Measurements from ENCODE around the gene TCHHL1. TPM values are rescaled to one million over a fixed set of nuclear protein-coding genes. Genes with fewer than 3 reads are reported as not detected.
"Not testable (repeated sequence)": the region's sequence is repeated elsewhere in the genome, so short reads cannot be mapped to it uniquely, and the experiment has no call there.

TCHHL1 gene
- polyA plus RNA-seq, 3 donors from 2014 or later, result not detected

GRCh38 chr1:152109231-152109997 lies 20.6 kb upstream of the TCHHL1 start:
- Mint-ChIP-seq H3K4me1 (peaks cover 0 to 2% of the 10 kb centered on the region in 2 donors), H3K27ac (no peak overlapping the region), H3K4me3 (no peak overlapping the region), H3K36me3 (peaks cover 0 to 4% (median 0%) of the 10 kb centered on the region in 3 donors), H3K27me3 (ENCODE audit: low read depth in 3 of 3) (peaks cover 8 to 29% (median 12%) of the 10 kb centered on the region in 3 donors), H3K9me3 (peaks cover 0 to 2% (median 0%) of the 10 kb centered on the region in 6 donors)
- no peak for DNase-seq

GRCh38 chr1:152108882-152109222 lies 20.0 kb upstream of the TCHHL1 start:
- Mint-ChIP-seq H3K9me3 (peaks cover 0 to 2% (median 0%) of the 10 kb centered on the region in 6 donors), H3K27me3 (ENCODE audit: low read depth in 3 of 3) (peaks cover 8 to 28% (median 11%) of the 10 kb centered on the region in 3 donors), H3K4me1 (peaks cover 0 to 2% of the 10 kb centered on the region in 2 donors), H3K4me3 (no peak overlapping the region), H3K27ac (no peak overlapping the region), H3K36me3 (peaks cover 0 to 4% (median 0%) of the 10 kb centered on the region in 3 donors)
- no peak for DNase-seq

DNA sequence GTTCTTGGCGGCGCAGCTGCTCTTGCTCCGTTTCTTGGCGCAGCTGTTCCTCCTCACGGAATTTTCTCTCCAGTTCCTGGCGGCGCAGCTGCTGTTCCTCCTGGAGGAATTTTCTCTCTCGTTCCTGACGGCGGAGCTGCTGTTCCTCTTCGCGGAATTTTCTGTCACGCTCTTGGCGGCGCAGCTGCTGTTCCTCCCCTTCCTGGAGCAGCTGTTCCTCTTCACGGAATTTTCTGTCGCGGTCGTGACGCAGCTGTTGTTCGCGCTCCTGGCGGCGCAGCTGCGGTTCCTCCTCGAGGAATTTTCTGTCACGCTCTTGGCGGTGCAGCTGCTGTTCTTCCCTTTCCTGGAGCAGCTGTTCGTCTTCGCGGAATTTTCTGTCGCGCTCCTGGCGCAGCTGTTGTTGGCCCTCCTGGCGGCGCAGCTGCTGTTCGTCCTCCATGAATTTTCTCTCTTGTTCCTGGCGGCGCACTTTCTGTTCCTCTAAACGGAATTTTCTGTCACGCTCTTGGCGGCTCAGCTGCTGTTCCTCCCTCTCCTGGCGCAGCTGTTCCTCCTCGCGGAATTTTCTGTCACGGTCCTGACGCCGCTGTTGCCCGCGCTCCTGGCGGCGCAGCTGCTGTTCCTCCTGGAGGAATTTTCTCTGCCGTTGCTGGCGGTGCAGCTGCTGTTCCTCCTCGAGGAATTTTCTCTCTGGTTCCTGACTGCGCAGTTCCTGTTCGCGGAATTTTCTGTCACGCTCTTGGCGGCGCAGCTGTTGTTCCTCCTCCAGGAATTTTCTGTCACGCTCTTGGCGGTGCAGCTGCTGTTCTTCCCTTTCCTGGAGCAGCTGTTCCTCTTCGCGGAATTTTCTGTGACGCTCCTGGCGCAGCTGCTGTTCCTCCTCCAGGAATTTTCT lies 19.4 kb upstream of the TCHHL1 start:
- Mint-ChIP-seq H3K4me1 (peaks cover 0 to 2% of the 10 kb centered on the region in 2 donors), H3K4me3 (peak overlapping the region in 1 of 5 donors; percentile 52), H3K27me3 (ENCODE audit: low read depth in 3 of 3) (peaks cover 8 to 28% (median 11%) of the 10 kb centered on the region in 3 donors), H3K9me3 (peaks cover 0 to 2% (median 0%) of the 10 kb centered on the region in 6 donors), H3K36me3 (peaks cover 0 to 4% (median 0%) of the 10 kb centered on the region in 3 donors), H3K27ac (no peak overlapping the region)
- DNase-seq, result no peak

DNA sequence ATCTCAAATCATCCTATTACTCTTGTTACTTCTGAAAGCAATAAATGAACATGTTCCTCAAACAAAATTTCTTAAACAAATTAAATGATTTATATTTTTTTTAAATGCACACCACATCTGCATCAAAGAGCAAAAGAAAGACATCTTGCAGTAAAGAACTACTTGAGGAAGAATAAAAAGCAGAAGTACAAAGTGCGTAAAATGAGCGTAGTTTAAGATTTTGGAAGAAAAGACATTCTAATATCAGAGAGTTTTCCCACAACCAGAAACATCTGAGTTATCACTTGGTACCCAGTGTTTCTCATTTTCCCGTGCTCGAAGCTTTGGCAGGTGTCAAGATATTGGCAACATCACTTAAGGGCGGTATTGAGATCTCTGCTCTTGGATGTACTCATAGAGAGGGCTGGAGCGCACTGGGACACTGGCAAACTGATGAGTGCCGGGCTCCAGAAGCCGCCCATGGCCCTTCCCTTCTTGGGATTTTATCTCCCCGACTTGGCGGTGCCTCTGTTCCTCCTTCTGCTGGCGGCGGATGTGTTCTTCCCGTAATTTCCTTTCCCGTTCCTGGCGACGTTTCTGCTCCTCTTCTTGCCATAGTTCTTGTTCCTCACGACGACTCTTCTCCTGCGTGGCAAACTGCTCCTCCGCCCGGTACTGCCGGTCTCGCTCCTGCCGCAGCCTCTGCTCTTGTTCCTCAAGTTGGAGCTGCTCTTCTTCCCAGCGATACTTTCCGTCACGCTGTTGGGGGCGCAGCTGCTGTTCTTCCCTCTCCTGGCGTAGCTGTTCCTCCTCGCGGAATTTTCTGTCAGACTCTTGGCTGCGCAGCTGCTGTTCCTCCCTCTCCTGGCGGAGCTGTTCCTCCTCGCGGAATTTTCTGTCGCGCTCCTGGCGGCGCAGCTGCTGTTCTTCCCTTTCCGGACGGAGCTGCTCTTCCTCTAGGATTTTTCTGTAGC lies 18.4 kb upstream of the TCHHL1 start:
- H3K9me3 Mint-ChIP-seq, result peaks cover 0 to 2% (median 0%) of the 10 kb centered on the region in 6 donors
- peak overlapping the region in 1 of 6 donors; percentile 17 for H3K27ac Mint-ChIP-seq
- H3K4me3 Mint-ChIP-seq, result peak overlapping the region in 1 of 5 donors; percentile 17

GRCh38 chr1:152104854-152105253 lies 16.0 kb upstream of the TCHHL1 start:
- no peak overlapping the region for H3K4me3 Mint-ChIP-seq
- H3K27ac Mint-ChIP-seq, result no peak overlapping the region
- peaks cover 0 to 2% of the 10 kb centered on the region in 2 donors for H3K4me1 Mint-ChIP-seq
- H3K27me3 Mint-ChIP-seq (ENCODE audit: low read depth in 3 of 3), result peaks cover 12 to 38% (median 17%) of the 10 kb centered on the region in 3 donors
- no peak for DNase-seq
- H3K9me3 Mint-ChIP-seq, result peaks cover 0 to 4% (median 0%) of the 10 kb centered on the region in 6 donors
- peaks cover 0 to 4% (median 0%) of the 10 kb centered on the region in 3 donors for H3K36me3 Mint-ChIP-seq

More for the DNA sequence above, 18.4 kb upstream of the TCHHL1 start:
- DNase-seq, result no peak
- H3K36me3 Mint-ChIP-seq, result peaks cover 0 to 4% (median 0%) of the 10 kb centered on the region in 3 donors
- peaks cover 8 to 28% (median 10%) of the 10 kb centered on the region in 3 donors for H3K27me3 Mint-ChIP-seq (ENCODE audit: low read depth in 3 of 3)
- H3K4me1 Mint-ChIP-seq, result peaks cover 0 to 2% of the 10 kb centered on the region in 2 donors

GRCh38 chr1:152096931-152097330 lies 8.1 kb upstream of the TCHHL1 start:
- Mint-ChIP-seq H3K4me1 (no peaks in the 10 kb centered on the region), H3K9me3 (peaks cover 0 to 17% (median 8%) of the 10 kb centered on the region in 6 donors), H3K36me3 (no peaks in the 10 kb centered on the region), H3K27me3 (ENCODE audit: low read depth in 3 of 3) (peaks cover 9 to 16% (median 14%) of the 10 kb centered on the region in 3 donors), H3K4me3 (no peak overlapping the region), H3K27ac (no peak overlapping the region)
- DNase-seq, result no peak

DNA sequence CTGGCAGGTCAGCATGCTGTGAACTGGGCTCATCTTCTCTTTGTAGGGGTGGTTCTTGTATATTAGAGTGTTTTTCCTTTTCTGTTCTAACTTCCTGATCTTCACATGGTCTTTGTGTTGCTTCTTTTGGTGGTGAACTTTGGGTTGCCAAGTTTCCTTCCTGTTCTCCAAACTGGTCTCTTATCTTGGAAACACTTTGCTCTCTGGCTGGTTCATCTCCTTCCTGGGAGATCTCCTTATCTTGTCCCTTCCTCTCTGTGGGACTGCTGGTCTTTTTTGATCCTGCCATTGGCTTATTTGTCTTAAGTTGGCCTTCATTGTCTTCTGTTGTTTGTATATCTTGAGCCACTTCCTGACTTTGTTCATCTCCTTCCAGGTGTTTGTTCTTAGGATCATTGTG lies 2.1 kb downstream of the TCHHL1 start:
- Mint-ChIP-seq H3K27me3 (ENCODE audit: low read depth in 3 of 3) (peaks cover 1 to 9% (median 6%) of the 10 kb centered on the region in 3 donors), H3K4me1 (no peaks in the 10 kb centered on the region), H3K9me3 (peaks cover 0 to 9% (median 2%) of the 10 kb centered on the region in 6 donors), H3K4me3 (no peak overlapping the region), H3K36me3 (no peaks in the 10 kb centered on the region), H3K27ac (no peak overlapping the region)
- no peak for DNase-seq

DNA sequence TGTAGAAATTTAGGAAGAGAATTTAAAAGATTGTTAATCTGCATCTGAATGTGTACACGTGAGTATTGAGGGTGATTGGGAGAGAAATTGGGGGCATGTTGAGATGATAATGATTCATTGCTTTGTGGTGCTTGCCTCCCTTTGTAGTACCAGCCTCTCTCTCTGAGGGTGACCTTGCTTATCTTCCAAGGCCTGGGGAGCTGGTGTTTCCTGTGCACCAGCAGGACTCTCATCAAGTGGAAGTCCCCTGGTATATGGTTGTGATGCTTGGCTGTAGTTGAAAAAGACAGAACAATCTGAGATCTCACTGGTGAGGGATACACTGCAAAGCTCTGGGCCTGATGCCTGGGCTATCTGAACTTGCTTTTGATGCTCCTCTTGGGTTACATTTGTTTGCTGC lies 4.0 kb downstream of the TCHHL1 start:
- Mint-ChIP-seq H3K27me3 (ENCODE audit: low read depth in 3 of 3) (peaks cover 1 to 5% (median 4%) of the 10 kb centered on the region in 3 donors), H3K27ac (no peak overlapping the region), H3K9me3 (no peaks in the 10 kb centered on the region), H3K4me1 (no peaks in the 10 kb centered on the region), H3K4me3 (no peak overlapping the region), H3K36me3 (no peaks in the 10 kb centered on the region)
- DNase-seq, result no peak

- H3K27ac Mint-ChIP-seq; DNase-seq; H3K36me3 Mint-ChIP-seq; H3K9me3 Mint-ChIP-seq; H3K4me3 Mint-ChIP-seq; H3K27me3 Mint-ChIP-seq (ENCODE audit: low read depth in 3 of 3); H3K4me1 Mint-ChIP-seq: not testable (repeated sequence)
Measured at GRCh38 chr1:152081026-152081425, 7.8 kb downstream of the TCHHL1 start.

GRCh38 chr1:152080494-152080893 lies 8.4 kb downstream of the TCHHL1 start:
- not testable (repeated sequence) for H3K27me3 Mint-ChIP-seq (ENCODE audit: low read depth in 3 of 3); H3K36me3 Mint-ChIP-seq; H3K4me3 Mint-ChIP-seq; DNase-seq; H3K9me3 Mint-ChIP-seq; H3K27ac Mint-ChIP-seq; H3K4me1 Mint-ChIP-seq

- Mint-ChIP-seq H3K4me3 (no peak overlapping the region), H3K27ac (no peak overlapping the region), H3K36me3 (no peaks in the 10 kb centered on the region), H3K4me1 (no peaks in the 10 kb centered on the region), H3K9me3 (no peaks in the 10 kb centered on the region), H3K27me3 (ENCODE audit: low read depth in 3 of 3) (peaks cover 0 to 5% (median 3%) of the 10 kb centered on the region in 3 donors)
- no peak for DNase-seq
Measured at GRCh38 chr1:152078831-152079441, 9.9 kb downstream of the TCHHL1 start.

- H3K36me3 Mint-ChIP-seq, result no peaks in the 10 kb centered on the region
- H3K4me1 Mint-ChIP-seq, result no peaks in the 10 kb centered on the region
- DNase-seq, result no peak
- peaks cover 2 to 10% (median 3%) of the 10 kb centered on the region in 3 donors for H3K27me3 Mint-ChIP-seq (ENCODE audit: low read depth in 3 of 3)
- no peak overlapping the region for H3K27ac Mint-ChIP-seq
- no peaks in the 10 kb centered on the region for H3K9me3 Mint-ChIP-seq
- H3K4me3 Mint-ChIP-seq, result no peak overlapping the region
Measured at GRCh38 chr1:152072311-152072710, 16.6 kb downstream of the TCHHL1 start.

- H3K9me3 Mint-ChIP-seq, result no peaks in the 10 kb centered on the region
- H3K4me1 Mint-ChIP-seq, result no peaks in the 10 kb centered on the region
- H3K4me3 Mint-ChIP-seq, result no peak overlapping the region
- H3K27ac Mint-ChIP-seq, result no peak overlapping the region
- DNase-seq, result no peak
- H3K36me3 Mint-ChIP-seq, result no peaks in the 10 kb centered on the region
- H3K27me3 Mint-ChIP-seq (ENCODE audit: low read depth in 3 of 3), result peaks cover 0 to 11% (median 1%) of the 10 kb centered on the region in 3 donors
Measured at GRCh38 chr1:152071123-152071522, 17.7 kb downstream of the TCHHL1 start.
